GM10847 (cell line): ENCODE data around the gene FLNB.

ENCODE experiments used
- POLR2A ChIP-seq: IDR thresholded peaks from 2 replicates; pipeline ENCODE4 v1.6.1; 2011; ENCODE audit not compliant: insufficient read length; ENCODE audit errors: extremely low read depth

FLNB gene

DNA sequence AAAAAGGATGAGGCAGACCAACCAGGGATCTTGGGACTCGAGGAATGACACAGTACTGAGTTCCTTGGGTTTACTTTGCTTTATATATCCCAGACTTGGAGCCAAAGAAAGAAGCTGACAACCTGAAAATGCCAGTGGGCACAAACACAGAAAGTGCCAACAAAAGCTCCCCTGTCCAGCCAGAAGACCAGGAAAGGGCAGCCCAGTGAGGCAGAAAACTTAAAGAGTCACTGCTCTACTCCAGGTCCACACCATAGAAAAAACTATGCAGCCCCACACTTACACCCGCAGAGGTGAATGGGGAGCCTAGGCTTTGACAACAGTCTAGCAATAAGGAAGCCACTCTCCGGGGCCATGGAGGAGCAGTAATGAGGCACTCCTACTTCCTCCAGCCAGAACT, 80.3 kb downstream of the FLNB start:
- no peak for TF ChIP-seq POLR2A

DNA sequence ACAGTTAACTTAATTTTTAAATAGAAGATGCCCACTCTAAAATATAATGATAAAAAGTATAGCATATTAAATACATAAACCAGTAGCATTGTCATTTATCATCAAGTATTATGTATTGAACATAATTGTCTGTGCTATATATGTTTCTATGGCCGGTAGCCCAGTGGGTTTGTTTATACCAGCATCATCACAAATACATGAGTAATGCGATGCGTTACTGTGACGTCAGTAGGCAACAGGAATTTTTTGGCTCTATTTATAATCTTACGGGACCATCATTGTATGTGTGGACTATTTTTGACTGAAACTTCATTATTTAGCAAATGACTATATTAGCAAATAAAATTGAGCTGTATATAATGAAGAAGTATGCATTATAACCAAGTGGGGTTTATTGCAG, 82.1 kb downstream of the FLNB start:
- TF ChIP-seq POLR2A = no peak

DNA sequence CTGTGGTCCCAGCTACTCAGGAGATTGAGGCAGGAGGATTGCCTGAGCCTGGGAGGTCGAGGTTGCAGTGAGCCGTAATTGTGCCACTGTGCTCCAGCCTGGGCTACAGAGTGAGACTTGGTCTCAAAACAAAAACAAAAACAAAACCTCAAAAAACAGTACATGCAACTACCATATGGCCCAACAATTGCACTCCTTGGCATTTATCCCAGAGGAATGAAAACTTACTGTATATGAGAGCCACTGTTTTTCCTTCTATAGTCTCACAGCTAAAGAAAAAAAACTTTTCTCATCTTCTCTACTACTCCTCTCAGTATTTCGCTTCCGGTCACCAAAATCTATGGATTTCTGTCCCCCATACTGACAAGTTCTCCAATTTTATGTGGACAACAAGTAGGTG, 84.3 kb downstream of the FLNB start:
- TF ChIP-seq POLR2A = no peak

DNA sequence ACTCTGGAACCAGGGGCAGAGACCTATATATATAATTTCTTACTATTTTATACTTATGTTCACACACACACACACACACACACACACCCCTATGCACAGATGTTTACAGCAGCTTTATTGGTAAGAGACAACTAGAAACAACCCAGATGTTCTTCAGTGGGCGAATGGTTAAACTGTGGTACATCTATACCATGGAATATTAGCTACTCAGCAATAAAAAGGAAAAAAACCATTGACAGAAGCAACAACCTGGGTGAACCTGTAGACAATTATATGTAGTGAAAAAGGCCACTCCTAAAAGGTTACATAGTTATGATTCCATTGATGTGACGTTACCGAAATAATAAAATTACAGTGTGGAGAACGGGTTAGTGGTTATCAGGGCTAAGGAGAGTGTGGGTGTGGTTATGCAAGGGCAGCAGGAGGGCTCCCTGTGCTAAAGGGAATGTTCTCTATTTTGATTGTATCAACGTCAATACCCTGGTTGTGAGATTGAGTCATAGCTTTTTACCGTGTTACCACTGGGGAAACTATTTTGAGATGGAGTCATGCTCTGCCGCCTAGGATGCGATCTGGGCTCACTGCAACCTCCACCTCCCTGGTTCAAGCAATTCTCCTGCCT, 85.5 kb downstream of the FLNB start:
- no peak for TF ChIP-seq POLR2A

DNA sequence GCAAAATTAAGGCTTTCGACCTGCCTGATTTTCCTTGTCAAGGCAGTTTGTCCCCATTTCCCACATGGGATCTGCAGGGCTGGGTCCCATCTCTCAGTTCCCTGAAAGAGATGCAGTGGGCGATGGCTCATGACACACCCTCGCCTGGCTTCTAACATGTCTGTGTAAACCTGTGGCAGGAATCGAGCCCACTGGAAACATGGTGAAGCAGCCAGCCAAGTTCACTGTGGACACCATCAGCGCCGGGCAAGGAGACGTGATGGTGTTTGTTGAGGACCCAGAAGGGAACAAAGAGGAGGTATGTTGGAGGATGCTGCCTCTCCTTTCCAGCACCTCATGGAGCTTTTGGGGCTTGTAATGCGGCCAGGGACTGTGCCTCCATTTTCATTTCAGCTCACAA, 86.4 kb downstream of the FLNB start:
- no peak for TF ChIP-seq POLR2A

DNA sequence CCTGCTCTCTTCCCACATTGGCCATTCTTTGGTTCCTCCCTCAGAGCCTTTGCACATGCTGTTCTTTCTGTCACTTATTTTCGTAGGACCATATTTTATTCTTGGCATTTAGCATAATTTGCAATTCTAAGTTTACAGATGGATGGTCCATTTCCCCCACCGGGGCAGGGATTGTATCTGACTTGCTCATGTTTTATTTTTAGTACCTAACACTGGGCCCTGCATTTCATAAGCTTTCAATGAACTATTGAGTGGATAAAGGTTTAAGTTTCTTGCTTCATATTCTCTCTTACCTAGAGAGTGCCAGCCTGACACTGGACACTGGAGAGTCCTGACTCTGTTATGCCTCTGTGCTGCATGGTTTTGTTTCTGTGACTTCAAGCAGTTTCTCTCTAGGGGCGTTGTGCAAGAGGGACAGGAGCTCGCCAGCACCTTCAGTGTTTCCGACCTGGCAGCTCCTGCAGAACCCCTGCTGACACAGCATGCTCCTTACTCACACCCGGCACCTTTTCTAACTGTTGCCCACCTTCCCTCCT, 87.4 kb downstream of the FLNB start:
- no peak for TF ChIP-seq POLR2A

DNA sequence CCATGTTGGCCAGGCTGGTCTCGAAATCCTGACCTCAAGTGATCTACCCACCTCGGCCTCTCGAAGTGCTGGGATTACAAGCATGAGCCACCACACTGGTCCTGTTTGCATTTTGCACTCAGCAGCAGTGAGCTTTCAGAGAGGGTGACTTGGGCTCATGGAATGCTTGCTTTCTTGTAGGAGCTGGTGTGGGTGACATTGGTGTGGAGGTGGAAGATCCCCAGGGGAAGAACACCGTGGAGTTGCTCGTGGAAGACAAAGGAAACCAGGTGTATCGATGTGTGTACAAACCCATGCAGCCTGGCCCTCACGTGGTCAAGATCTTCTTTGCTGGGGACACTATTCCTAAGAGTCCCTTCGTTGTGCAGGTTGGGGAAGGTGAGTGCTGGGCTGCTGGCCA, 90.3 kb downstream of the FLNB start:
- no peak for TF ChIP-seq POLR2A

- TF ChIP-seq POLR2A = no peak
These were observed 91.6 kb downstream of the FLNB start for GRCh38 chr3:58099865-58100264.

DNA sequence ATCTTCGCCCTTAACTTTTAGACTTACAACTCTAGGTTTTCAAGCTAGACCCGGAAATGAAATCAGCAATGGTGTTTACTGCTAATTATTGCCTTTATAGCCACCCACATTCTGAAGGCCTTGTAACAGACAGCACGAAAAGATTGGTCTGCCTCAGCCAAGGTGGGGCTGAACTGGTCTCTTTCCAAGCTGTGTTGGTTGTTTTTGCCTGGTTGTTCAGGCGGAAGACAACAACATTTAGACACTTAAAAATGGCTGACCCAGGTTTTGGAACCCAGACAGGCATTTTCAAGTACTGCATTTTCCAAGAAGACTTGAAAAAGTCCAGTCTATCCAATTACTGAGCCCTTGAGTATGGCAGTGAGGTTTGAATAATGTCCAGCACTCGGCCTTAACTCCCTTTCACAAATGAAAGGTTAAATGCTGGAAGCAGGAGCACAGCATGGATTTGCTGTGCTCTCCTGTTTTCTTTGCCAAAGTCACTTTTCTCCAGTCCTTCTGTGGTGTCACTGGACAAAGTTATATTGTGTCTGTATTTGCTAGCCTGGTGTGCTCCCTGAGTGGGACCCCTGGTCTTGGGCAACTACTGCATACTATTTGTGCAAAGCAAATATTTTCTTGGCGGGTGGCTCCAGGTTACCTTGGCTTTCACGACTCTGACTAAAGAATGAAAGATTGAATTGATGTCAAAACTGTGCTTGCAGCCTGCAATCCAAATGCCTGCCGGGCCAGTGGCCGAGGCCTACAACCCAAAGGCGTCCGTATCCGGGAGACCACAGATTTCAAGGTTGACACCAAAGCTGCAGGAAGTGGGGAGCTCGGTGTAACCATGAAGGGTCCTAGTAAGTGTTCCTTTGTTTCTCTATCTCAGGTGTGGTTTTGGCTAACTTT, 93.5 kb downstream of the FLNB start:
- TF ChIP-seq POLR2A = no peak

GRCh38 chr3:58102390-58102750, 94.1 kb downstream of the FLNB start:
- TF ChIP-seq POLR2A = no peak

GRCh38 chr3:58102976-58103451, 94.8 kb downstream of the FLNB start:
- TF ChIP-seq POLR2A = no peak

DNA sequence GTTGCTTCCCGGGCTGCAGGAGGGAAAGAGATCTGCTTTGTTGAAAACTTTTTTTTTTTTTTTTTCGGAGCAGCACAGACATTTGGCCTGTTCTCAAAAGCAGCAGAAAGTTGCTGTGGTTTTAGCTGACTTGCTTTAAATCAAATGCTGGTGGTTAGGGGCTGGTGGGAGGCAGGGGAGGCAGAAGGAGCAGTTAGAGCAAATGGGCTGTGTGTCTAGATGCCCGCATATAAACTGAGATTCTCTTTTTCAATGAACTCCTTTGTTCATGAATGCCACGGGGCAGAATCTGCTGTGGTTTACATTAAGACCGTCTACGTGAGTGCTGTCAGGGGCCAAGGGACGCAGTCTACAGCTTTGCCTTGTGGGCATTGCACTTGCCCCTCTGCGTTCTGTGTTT, 95.9 kb downstream of the FLNB start:
- TF ChIP-seq POLR2A = no peak

GRCh38 chr3:58104712-58105111, 96.5 kb downstream of the FLNB start:
- no peak for TF ChIP-seq POLR2A

GRCh38 chr3:58105196-58105595, 97.0 kb downstream of the FLNB start:
- no peak for TF ChIP-seq POLR2A

DNA sequence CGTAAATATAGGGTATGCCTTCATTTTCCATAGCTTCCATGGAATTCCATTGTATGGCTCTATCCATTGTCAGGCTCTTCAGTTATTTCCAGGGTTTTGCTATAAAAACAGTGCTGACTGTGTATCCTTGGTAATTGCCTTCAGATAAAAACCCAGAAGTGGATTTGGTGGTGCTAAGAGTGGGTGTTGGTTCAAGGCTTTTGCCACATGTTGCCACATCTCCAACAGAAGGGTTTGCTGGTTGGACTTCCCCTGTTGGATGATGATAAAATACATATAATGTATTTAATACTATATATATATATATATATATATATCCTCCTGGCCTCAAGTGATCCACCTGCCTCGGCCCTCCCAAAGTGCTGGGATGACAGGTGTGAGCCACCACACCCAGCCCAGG, 97.8 kb downstream of the FLNB start:
- TF ChIP-seq POLR2A = no peak

- TF ChIP-seq POLR2A = no peak
These were observed 98.4 kb downstream of the FLNB start for GRCh38 chr3:58106640-58107039.
